ENCODE measurements around the gene DNAH17.

- TF ChIP-seq EZH2 (IDR thresholded peaks at IDR 0.05; ENCODE audit: insufficient read depth, poor library complexity, severe bottlenecking) = no peak
- TF ChIP-seq EZH2phosphoT487 (IDR thresholded peaks at IDR 0.05; ENCODE audit: insufficient read depth, low read depth) = no peak
Observed at GRCh38 chr17:78490673-78491072, 86.5 kb downstream of the DNAH17 start.
